Transverse colon (tissue), 4 donors: ENCODE results near the gene NUP153.

Source experiments
- CTCF ChIP-seq, 5 experiments: fragments of 200-600 bp in 3 of 5; fragments of 450-650 bp in 2 of 5; sonication (generic) in 3 of 5; IDR thresholded peaks; 1 replicate in 2 of 5; 2 replicates in 3 of 5; pipeline ENCODE4 v1.5.1; 2016 to 2017; ENCODE audit warnings: antibody characterized with exemption in 5 of 5, inconsistent platforms in 3 of 5, mild to moderate bottlenecking in 2 of 5, moderate library complexity in 1 of 5
- POLR2A ChIP-seq: fragments of 450-650 bp; IDR thresholded peaks from one replicate; pipeline ENCODE4 v1.6.1; 2016; ENCODE audit warnings: antibody characterized with exemption, mild to moderate bottlenecking, moderate library complexity
- POLR2AphosphoS5 ChIP-seq, 3 donors: sonication (generic); formaldehyde crosslinking; IDR thresholded peaks; one replicate each; pipeline ENCODE4 v1.6.1; 2016; ENCODE audit warnings: antibody characterized with exemption in 3 of 3

- TF ChIP-seq POLR2A, result no peak
- TF ChIP-seq CTCF (IDR thresholded peaks at IDR 0.05), result no peak
- TF ChIP-seq POLR2AphosphoS5 (IDR thresholded peaks at IDR 0.05), result peak in 2 of 3 donors; percentile 60 to 73
Measured at GRCh38 chr6:17703256-17703694, 3.5 kb downstream of the NUP153 start.
